Epithelial cell of prostate (primary cell): ENCODE data around the gene C16orf74.

Source experiments
- DNase-seq: peaks from one replicate; pipeline ENCODE4 v3.0.0-alpha.2; 2011; ENCODE audit warnings: low read depth, low spot score
- H3K27ac ChIP-seq: fragments of 450-650 bp; 2 replicates; pipeline ENCODE4 v1.5.1; 2017; ENCODE audit warnings: mild to moderate bottlenecking

The C16orf74 gene

GRCh38 chr16:85750827-85751697, at the start of gene C16orf74:
TSS of gene C16orf74 (minus strand) at chr16:85751096. CDS start at chr16:85735217, 15,879 bp downstream.
- peak within 1 kb of the TSS; percentile 100 for H3K27ac ChIP-seq
- DNase-seq, result no peak

DNA sequence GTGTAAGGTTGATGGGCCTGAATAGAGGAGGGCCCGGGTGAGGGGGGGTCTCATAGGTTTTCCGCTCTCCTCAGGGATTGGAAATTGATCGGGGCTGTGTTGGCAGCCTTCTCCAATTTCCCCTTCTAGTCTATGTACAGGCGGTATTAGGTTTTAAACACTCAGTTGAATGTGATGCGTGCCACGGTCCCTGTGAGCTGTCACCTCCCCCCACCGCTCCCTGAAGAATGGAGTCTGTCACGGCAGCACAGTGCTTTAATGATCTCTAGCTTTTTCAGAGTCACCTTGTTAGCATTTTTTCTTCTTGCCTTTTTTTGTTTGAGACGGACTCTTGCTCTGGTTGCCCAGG, 49.4 kb upstream of the C16orf74 start:
- DNase-seq, result no peak
- H3K27ac ChIP-seq, result peak overlapping the region; percentile 70

GRCh38 chr16:85799497-85800320, 48.8 kb upstream of the C16orf74 start, which contains the start of the genes COX4I1 and EMC8:
TSS of gene COX4I1 (plus strand) at chr16:85799695. CDS start at chr16:85801206, 1,511 bp downstream.
TSS of gene EMC8 (minus strand) at chr16:85799544. CDS start at chr16:85799295, 249 bp downstream.
- peak within 1 kb of the TSS; percentile 70 for H3K27ac ChIP-seq
- peak; percentile 60 for DNase-seq

DNA sequence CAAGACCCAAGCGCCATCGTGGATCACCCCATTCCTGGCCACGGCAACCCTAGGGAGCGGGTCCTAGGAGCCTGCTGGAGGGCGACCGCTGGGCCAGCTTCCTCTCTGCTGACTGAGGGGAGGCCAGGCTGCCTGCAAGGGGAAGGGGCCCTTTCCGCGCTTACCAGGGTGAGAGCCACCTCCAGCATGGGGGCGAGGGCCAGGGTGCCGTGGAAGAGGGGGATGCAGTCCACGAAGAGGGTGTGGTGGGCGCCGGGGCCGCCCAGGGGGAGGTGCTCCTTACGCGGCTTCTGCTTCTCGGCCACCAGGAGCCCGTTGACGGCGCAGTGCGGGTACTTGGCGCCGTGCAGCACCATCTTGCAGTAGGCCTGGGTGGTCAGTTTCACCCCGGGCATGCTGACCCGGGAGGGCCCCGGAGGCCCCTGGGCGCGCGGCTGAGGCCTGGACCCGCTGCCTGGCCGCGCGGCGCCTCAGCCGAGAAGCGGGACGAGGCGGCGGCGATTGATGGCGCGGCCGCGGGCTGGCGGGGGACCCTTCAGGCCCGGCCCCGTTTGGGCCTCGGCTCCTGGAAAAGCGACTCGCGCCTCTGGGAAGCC, 48.1 kb upstream of the C16orf74 start:
- peak overlapping the region; percentile 70 for H3K27ac ChIP-seq
- DNase-seq, result no peak

GRCh38 chr16:85798283-85798776, 47.4 kb upstream of the C16orf74 start:
- DNase-seq, result no peak
- peak overlapping the region; percentile 70 for H3K27ac ChIP-seq

DNA sequence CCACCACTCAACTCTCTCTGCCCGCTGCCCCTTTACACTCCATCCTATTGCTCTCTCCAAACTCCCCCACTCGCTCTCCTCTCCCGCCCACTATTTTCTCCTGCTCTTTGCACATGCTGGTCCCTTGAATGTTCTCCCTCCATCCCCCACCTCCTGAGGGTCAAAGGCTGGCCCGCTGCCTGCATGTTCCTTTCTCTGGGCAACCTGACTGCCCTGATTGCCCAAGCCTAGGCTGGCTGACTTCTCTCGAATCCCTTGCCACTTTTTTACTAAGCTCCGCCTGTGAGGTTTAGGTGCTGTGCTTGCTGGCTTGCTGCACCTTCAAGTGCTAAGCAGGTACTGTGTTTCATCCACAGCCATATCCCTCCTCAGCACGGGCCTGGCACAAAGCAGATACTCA, 45.7 kb upstream of the C16orf74 start:
- H3K27ac ChIP-seq, result no peak overlapping the region
- no peak for DNase-seq

DNA sequence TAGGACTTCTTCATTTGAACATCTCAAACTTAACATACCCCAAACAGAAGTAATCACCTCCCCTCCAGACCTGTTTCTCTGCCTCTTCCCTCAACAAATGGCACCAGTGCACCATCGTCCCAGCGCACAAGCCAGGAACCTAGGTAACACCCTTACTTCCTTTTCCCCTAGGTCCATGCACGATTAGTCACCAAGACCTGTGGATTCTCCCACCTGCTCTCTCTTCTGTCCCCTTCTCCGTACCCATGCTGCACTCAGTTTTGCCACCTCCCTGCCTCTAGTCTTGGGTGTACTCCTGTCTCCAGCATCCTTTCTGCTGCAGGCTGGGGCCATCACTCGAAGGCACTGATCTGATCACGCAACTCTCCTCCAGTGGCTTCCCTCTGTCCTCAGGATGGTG, 45.3 kb upstream of the C16orf74 start:
- H3K27ac ChIP-seq, result no peak overlapping the region
- DNase-seq, result no peak

- DNase-seq, result no peak
- H3K27ac ChIP-seq, result no peak overlapping the region
Measured at GRCh38 chr16:85794696-85795095, 43.8 kb upstream of the C16orf74 start.

DNA sequence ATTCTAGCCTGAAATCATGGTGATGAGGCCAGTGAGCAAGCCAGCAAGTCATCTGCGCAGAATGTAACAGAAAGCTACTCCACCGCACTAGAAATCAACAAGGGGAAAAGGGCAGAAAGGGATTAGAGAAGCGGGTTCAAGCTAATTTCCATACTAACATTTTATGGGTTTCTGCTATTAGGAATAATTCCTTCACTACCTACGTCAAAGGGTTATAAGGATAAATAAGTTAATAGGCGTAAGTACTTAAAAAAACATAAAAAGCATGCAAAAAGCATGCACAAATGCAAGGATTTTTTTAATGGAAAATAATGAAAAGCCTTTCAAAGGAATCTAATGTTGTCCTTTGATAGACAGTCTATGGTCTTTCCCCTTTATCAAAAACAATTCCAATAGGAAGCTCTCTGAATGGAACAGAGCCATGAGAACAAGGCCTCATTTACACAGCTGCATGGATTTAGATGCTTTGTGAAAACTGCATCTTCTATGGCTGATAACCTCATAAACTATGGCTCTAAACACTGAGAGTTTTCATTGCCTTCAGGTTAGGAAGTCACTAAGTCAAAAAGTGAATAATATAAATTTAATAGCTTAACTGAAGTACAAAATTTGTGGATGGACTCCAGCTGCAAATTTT, 42.9 kb upstream of the C16orf74 start:
- no peak overlapping the region for H3K27ac ChIP-seq
- no peak for DNase-seq

DNA sequence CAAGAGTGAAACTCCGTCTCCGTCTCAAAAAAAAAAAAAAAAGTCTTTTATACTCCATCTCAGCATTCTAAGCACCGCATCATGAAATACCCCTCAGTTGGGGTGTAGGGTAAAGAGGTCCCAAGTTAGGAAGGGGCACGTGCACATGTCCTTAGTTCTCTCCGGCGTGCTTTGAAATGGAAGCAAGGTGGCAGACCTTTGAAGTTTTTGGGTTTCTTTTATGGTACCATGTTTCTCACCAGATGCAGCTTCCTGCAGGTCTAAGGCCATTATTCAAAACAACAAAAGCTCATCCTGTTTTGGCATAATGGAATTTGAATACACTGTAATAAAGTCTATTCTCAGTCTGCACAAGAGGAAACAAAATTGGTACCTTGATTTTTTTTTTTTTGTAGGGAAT, 38.9 kb upstream of the C16orf74 start:
- H3K27ac ChIP-seq, result no peak overlapping the region
- no peak for DNase-seq

- H3K27ac ChIP-seq, result no peak overlapping the region
Measured at GRCh38 chr16:85788819-85789218, 37.9 kb upstream of the C16orf74 start.

GRCh38 chr16:85785927-85786326, 35.0 kb upstream of the C16orf74 start:
- H3K27ac ChIP-seq, result no peak overlapping the region
- no peak for DNase-seq

More at GRCh38 chr16:85788819-85789218, 37.9 kb upstream of the C16orf74 start:
- DNase-seq, result no peak

DNA sequence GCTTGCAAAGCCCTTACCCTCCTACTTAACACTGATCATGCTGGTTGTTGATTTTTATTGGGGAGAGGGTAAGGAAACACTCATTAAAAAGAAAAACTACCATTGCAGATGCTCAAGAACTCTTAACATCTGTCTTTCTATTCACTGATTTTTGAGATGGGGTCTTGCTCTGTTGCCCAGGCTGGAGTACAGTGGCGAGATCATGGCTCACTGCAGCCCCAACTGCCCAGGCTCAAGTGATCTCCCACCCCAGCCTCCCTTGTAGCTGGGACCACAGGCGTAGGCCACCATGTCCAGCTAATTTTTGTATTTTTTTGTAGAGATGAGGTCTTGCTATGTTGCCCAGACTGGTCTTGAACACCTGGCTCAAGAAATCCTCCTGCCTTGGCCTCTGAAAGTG, 33.9 kb upstream of the C16orf74 start:
- no peak overlapping the region for H3K27ac ChIP-seq
- no peak for DNase-seq

GRCh38 chr16:85783441-85783840, 32.5 kb upstream of the C16orf74 start:
- no peak for DNase-seq
- no peak overlapping the region for H3K27ac ChIP-seq

DNA sequence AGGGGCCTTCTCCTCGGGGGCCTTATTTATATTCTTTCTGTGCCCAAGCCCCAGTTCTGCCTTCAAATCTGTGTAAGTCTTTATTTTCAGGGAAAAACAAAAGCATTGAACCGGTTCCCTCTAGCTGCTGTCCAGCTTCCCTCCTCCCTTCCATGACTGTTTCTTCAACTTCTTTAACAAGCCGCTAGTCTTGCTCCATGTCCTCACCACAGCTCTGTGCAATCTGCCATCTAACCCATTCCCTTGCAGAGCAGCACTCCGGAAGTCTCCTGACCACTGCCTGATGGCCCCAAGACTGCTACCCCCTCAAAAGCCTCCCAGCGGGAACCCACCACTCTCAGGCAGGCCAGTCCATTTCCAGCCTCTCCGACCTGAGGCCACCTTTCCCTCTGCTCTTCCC, 31.6 kb upstream of the C16orf74 start:
- DNase-seq, result no peak
- no peak overlapping the region for H3K27ac ChIP-seq

- no peak overlapping the region for H3K27ac ChIP-seq
- no peak for DNase-seq
Measured at GRCh38 chr16:85781695-85782370, 30.9 kb upstream of the C16orf74 start.

DNA sequence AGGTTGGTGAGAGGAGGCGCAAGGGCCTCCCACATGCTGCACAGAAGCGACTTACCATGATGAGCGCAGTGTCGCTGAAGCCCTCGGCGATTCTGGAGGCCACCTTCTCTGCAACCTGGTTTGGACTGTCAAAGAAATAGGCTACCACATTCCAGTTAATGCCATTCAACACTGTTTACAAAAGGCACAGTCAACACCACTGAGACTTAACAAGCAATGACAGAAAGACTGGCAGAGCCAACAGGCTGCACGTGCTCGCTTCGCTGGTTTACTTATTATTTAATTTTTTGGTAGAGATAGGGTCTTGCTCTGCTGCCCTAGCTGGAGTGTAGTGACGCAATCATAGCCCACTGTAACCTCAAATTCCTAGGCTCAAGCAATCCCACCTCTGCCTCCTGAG, 30.3 kb upstream of the C16orf74 start:
- no peak overlapping the region for H3K27ac ChIP-seq
- no peak for DNase-seq

GRCh38 chr16:85780281-85780680, 29.4 kb upstream of the C16orf74 start:
- DNase-seq, result no peak

DNA sequence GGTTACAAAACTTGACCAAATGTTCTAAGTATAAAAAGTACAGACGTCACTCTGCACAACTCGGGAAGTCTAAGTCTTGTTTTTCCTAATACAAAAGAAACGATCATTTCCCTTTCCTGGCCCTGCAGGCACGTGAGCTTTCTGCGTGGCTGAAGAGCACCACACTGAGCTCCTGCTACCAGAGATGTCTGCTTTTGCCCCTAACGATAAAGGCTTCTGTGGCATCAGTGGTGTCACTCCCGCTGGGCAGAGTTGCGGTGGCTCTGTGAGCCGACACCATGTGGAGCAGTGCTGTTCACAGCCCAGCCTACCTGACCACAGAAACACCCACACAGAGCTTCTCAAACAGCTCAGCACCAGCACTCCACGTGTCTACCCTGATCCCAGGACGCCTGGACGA, 28.0 kb upstream of the C16orf74 start:
- no peak for DNase-seq
- H3K27ac ChIP-seq, result no peak overlapping the region

More at GRCh38 chr16:85780281-85780680, 29.4 kb upstream of the C16orf74 start:
- no peak overlapping the region for H3K27ac ChIP-seq
